ENCODE results near the gene NRXN2.

The NRXN2 gene

DNA sequence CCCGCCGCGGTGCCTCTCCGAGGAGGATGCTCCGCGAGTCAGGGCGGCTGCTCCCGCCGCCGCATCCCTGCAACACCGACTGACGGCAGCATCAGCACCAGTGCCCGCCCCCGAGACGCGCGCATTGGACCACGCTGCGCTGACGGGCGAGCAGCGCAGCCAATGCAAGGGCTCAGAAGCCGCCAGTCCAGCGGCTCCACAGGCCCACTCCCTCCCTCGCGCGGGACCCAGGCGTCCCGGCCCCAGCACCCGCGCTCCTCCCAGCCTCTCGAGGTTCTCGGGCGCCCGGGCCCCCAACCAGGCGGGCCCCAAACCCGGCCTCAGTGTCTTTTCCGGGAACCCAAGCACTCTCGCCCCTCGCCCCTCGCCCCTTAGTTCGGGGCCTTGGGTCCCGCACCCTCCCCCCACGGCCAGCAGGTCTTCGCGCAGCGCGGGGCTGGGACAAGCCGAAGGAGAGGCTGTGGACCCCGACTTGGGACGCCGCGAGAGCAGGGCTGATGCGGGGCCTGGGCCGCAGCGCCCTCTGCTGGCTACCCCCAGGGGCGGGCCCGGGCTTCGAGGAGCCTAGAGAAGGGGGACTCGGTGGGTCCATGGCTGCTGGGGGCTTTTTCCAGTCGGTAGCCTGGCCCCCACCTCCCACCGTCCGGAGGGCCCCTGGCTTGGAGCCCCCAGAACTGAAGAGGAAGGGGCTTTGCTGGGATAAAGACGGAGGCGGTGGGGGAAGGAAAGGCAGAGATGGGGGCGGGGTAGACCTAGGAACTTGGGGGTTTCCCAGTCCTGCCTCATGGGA lies at the start of gene NRXN2:
Gene NRXN2 (minus strand): TSS at position 81 of the 790 bp plus-strand sequence. CDS start 9,498 bp downstream, outside the sequence.
- no peaks in the 10 kb centered on the region for H3F3A ChIP-seq (ENCODE audit: insufficient read depth, low read length)
- H3K4me1 ChIP-seq (ENCODE audit: insufficient read depth, low read length, severe bottlenecking), result peaks cover 5% of the 10 kb centered on the region
- H3K36me3 ChIP-seq (ENCODE audit: insufficient read depth, low read length), result no peaks in the 10 kb centered on the region
- no peaks in the 10 kb centered on the region for H4K20me1 ChIP-seq (ENCODE audit: insufficient read depth, low read length)
- H2AFZ ChIP-seq (ENCODE audit: low read length), result peak within 1 kb of the TSS; percentile 84
- peak within 1 kb of the TSS; percentile 68 for H3K9ac ChIP-seq (ENCODE audit: low read length)
- peak; percentile 95 for TF ChIP-seq CTCF (IDR thresholded peaks at IDR 0.05; ENCODE audit: low read length)
- no peak for TF ChIP-seq EZH2 (IDR thresholded peaks at IDR 0.05; ENCODE audit: borderline replicate concordance, low read length)
- H3K27ac ChIP-seq (ENCODE audit: low read depth, low read length, poor library complexity, severe bottlenecking), result no peak within 1 kb of the TSS
- no peaks in the 10 kb centered on the region for H3K9me2 ChIP-seq (ENCODE audit: low read depth, low read length)
- peak within 1 kb of the TSS; percentile 82 for H3K4me2 ChIP-seq (ENCODE audit: low read length)
- no peaks in the 10 kb centered on the region for H3K9me3 ChIP-seq (ENCODE audit: low read length)
- no peaks in the 10 kb centered on the region for H3K79me2 ChIP-seq (ENCODE audit: insufficient read depth, low read length)
- peak within 1 kb of the TSS; percentile 66 for H3K4me3 ChIP-seq (ENCODE audit: low read depth, low read length, poor library complexity, severe bottlenecking)
- H3K27me3 ChIP-seq (ENCODE audit: insufficient read depth, low read length), result peaks cover 10% of the 10 kb centered on the region

GRCh38 chr11:64772303-64773018 lies 49.5 kb upstream of the NRXN2 start:
- H3K27ac ChIP-seq (ENCODE audit: low read depth, low read length, poor library complexity, severe bottlenecking), result peak overlapping the region; percentile 68
- TF ChIP-seq EZH2 (IDR thresholded peaks at IDR 0.05; ENCODE audit: borderline replicate concordance, low read length) (no peak), CTCF (IDR thresholded peaks at IDR 0.05; ENCODE audit: low read length) (no peak)
- peaks cover 100% of the 10 kb centered on the region for H3K36me3 ChIP-seq (ENCODE audit: insufficient read depth, low read length)
- H3K79me2 ChIP-seq (ENCODE audit: insufficient read depth, low read length), result peaks cover 26% of the 10 kb centered on the region
- H3K9ac ChIP-seq (ENCODE audit: low read length), result no peak overlapping the region; the same call in 1 of the 2 replicates
- no peaks in the 10 kb centered on the region for H3K9me3 ChIP-seq (ENCODE audit: low read length)
- peaks cover 57% of the 10 kb centered on the region for H3K4me1 ChIP-seq (ENCODE audit: insufficient read depth, low read length, severe bottlenecking)
- peaks cover 19% of the 10 kb centered on the region for H3F3A ChIP-seq (ENCODE audit: insufficient read depth, low read length)
- no peak overlapping the region for H2AFZ ChIP-seq (ENCODE audit: low read length)
- H3K4me3 ChIP-seq (ENCODE audit: low read depth, low read length, poor library complexity, severe bottlenecking), result no peak overlapping the region
- no peaks in the 10 kb centered on the region for H3K9me2 ChIP-seq (ENCODE audit: low read depth, low read length)
- H3K27me3 ChIP-seq (ENCODE audit: insufficient read depth, low read length), result no peaks in the 10 kb centered on the region
- H3K4me2 ChIP-seq (ENCODE audit: low read length), result peak overlapping the region; percentile 27; the same call in 1 of the 2 replicates
- peaks cover 13% of the 10 kb centered on the region for H4K20me1 ChIP-seq (ENCODE audit: insufficient read depth, low read length)

GRCh38 chr11:64771861-64772260 lies 48.9 kb upstream of the NRXN2 start:
- H3K9me3 ChIP-seq (ENCODE audit: low read length), result no peaks in the 10 kb centered on the region
- H3K79me2 ChIP-seq (ENCODE audit: insufficient read depth, low read length), result peaks cover 20% of the 10 kb centered on the region
- H3F3A ChIP-seq (ENCODE audit: insufficient read depth, low read length), result peaks cover 19% of the 10 kb centered on the region
- no peak overlapping the region for H3K4me3 ChIP-seq (ENCODE audit: low read depth, low read length, poor library complexity, severe bottlenecking)
- peak overlapping the region; percentile 68 for H3K27ac ChIP-seq (ENCODE audit: low read depth, low read length, poor library complexity, severe bottlenecking)
- H4K20me1 ChIP-seq (ENCODE audit: insufficient read depth, low read length), result peaks cover 8% of the 10 kb centered on the region
- H3K36me3 ChIP-seq (ENCODE audit: insufficient read depth, low read length), result peaks cover 100% of the 10 kb centered on the region
- H3K4me1 ChIP-seq (ENCODE audit: insufficient read depth, low read length, severe bottlenecking), result peaks cover 52% of the 10 kb centered on the region
- no peak overlapping the region for H2AFZ ChIP-seq (ENCODE audit: low read length)
- no peak overlapping the region for H3K4me2 ChIP-seq (ENCODE audit: low read length)
- TF ChIP-seq CTCF (IDR thresholded peaks at IDR 0.05; ENCODE audit: low read length) (no peak), EZH2 (IDR thresholded peaks at IDR 0.05; ENCODE audit: borderline replicate concordance, low read length) (no peak)
- H3K9me2 ChIP-seq (ENCODE audit: low read depth, low read length), result no peaks in the 10 kb centered on the region
- no peak overlapping the region for H3K9ac ChIP-seq (ENCODE audit: low read length)
- H3K27me3 ChIP-seq (ENCODE audit: insufficient read depth, low read length), result no peaks in the 10 kb centered on the region
